ENCODE results near the gene CCDC15.
"Not testable (repeated sequence)": the region's sequence is repeated elsewhere in the genome, so short reads cannot be mapped to it uniquely, and the experiment has no call there.

CCDC15 gene

GRCh38 chr11:124941703-124942102, 12.3 kb upstream of the CCDC15 start:
- ATAC-seq (no peak), DNase-seq (no peak)

GRCh38 chr11:124942466-124943253, 11.3 kb upstream of the CCDC15 start:
- no peak for DNase-seq
- ATAC-seq = no peak

DNA sequence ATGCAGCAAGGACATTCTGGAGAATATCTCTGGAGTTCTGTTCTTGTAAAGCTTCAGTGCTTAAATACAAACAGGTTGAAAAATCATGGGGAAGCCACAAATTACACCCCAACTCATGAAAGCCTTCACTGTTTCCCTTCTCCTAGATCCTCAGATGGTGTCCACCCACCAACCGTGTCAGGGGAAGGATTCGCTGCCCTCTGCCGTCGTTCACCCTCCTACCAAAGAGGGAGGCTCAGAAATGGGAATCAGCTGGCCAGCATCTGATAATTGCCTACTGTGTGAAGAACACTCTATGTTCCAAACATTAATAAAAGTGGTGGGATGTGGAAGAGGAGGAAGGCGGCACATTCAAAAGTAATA, 10.8 kb upstream of the CCDC15 start:
- DNase-seq = no peak
- ATAC-seq = no peak

GRCh38 chr11:124943741-124944140, 10.3 kb upstream of the CCDC15 start:
- ATAC-seq (no peak), DNase-seq (no peak)

DNA sequence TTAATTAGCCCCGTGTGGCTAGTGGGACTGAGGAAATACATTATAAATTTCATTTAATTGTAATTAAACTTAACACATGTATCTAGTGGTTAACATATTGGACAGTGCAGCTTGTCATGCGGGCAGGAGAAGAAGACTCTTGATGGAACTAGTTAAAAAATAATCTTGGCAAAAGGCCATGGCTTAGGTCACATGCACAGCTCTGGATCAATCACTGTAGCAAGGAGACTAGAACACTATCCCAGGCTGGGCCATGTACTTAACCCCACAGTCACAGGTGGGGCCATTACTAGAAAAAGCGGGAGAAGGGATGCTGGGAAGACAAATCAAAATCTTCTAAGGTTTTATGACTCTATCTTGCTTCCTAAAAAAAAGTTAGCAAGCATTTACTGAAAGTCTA, 9.4 kb upstream of the CCDC15 start:
- ATAC-seq = no peak
- no peak for DNase-seq

DNA sequence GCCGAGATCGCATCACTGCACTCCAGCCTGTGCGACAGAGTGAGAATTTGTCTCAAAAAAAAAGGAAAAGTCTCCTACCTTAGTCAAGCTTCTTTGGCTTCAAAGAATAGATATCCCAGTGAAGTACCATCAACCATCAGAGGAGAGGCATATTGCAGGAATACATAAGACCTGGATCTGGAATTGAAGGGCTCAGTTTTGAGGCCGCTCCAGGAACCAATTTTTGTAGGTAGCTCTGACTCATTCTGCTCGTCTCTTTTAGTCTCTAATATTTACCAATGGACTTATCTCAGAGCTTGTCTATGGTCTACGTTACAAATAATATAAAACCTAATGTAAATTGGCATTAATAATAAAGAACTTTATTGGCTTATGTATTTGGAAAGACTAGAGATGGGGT, 8.2 kb upstream of the CCDC15 start:
- ATAC-seq (no peak), DNase-seq (no peak)

GRCh38 chr11:124946735-124947141, 7.3 kb upstream of the CCDC15 start:
- no peak for DNase-seq
- ATAC-seq = no peak

GRCh38 chr11:124950601-124951330, 3.2 kb upstream of the CCDC15 start:
- DNase-seq = no peak
- peak; percentile 20 for ATAC-seq

GRCh38 chr11:124951341-124951740, 2.7 kb upstream of the CCDC15 start:
- DNase-seq (no peak), ATAC-seq (no peak)

GRCh38 chr11:124954590-124954955, 571 bp downstream of the CCDC15 start:
- DNase-seq = no peak
- ATAC-seq = no peak

DNA sequence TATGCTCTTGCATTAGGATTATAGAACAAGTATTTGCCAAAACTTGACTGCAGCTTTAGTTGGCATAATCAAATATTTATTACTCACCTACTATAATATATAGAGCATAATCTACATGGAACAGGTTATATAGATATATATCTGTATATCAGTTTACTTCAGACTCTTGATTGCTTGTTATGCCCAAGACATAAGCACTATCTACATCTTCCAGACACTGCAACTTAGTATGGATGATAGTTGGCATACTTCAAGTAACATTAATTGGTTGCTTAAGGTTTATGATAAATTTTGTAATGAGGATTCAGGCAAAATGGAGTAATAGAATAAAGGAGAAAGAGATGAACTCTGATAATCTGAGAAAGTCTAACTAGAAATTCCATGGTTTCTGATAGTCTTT, 1.0 kb downstream of the CCDC15 start:
- no peak for ATAC-seq
- no peak for DNase-seq

- ATAC-seq (peak; percentile 69), DNase-seq (no peak)
Measured at GRCh38 chr11:124961972-124962609, 8.1 kb downstream of the CCDC15 start.

- ATAC-seq, DNase-seq: not testable (repeated sequence)
Measured at GRCh38 chr11:124968197-124968596, 14.2 kb downstream of the CCDC15 start.

- DNase-seq (no peak), ATAC-seq (no peak)
Measured at GRCh38 chr11:124970925-124971324, 16.9 kb downstream of the CCDC15 start.

- ATAC-seq = no peak
Measured at GRCh38 chr11:124971810-124972209, 17.8 kb downstream of the CCDC15 start.

GRCh38 chr11:124976531-124976930, 22.5 kb downstream of the CCDC15 start:
- ATAC-seq (no peak), DNase-seq (no peak)

More at GRCh38 chr11:124971810-124972209, 17.8 kb downstream of the CCDC15 start:
- no peak for DNase-seq

GRCh38 chr11:124977006-124977405, 23.0 kb downstream of the CCDC15 start:
- ATAC-seq (no peak), DNase-seq (no peak)

DNA sequence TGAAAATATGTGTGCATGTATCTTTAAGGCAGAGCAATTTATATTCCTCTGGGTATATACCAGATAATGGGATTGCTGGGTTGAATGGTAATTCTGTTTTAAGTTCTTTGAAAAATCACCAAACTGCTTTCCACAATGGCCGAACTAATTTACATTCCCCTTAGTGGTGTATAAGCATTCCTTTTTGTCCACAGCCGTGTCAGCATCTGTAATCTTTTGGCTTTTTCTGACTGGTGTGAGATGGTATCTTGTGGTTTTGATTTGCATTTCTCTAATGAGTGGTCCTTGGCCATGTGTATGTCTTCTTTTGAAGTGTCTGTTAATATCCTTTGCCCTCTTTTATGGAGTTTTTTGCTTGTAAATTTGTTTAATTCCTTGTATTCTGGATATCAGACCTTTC, 24.3 kb downstream of the CCDC15 start:
- ATAC-seq (no peak), DNase-seq (no peak)

- ATAC-seq (no peak), DNase-seq (no peak)
Measured at GRCh38 chr11:124982043-124982442, 28.0 kb downstream of the CCDC15 start.

- no peak for ATAC-seq
Measured at GRCh38 chr11:124983674-124984511, 29.9 kb downstream of the CCDC15 start.

GRCh38 chr11:124984512-124984854, 30.5 kb downstream of the CCDC15 start:
- DNase-seq (no peak), ATAC-seq (no peak)

More at GRCh38 chr11:124983674-124984511, 29.9 kb downstream of the CCDC15 start:
- DNase-seq = no peak

DNA sequence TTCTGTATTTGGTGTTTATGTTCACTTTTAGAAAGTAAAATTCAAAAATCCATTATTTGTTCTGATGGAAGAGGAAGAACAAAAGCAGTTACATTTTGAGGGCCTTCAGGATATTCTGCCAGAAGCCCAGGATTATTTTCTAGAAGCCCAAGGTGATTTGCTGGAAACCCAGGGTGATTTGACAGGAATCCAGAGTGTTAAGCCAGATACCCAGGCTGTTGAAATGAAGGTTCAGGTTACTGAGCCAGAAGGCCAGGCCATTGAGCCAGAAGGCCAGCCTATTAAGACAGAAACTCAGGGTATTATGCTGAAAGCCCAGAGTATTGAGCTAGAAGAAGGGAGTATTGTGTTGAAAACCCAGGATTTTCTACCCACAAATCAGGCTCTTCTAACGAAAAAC, 33.1 kb downstream of the CCDC15 start:
- ATAC-seq (no peak), DNase-seq (no peak)
